Subcutaneous adipose tissue (tissue), 4 donors: ENCODE results near the gene TAX1BP1. TPM values are rescaled to one million over a fixed set of nuclear protein-coding genes. Genes with fewer than 3 reads are reported as not detected.

Experiments
- total RNA-seq, 4 donors: library from RNA; depleted of rRNA; stranded (reverse); fragments of >200 nt; gene quantifications; one replicate each; pipeline ENCODE4 v1.1.0, GENCODE V29; 2016
- TF ChIP-seq, protein P1 (sequence below): fragments of 450-650 bp; IDR thresholded peaks from one replicate; pipeline ENCODE4 v1.5.1; 2016; ENCODE audit warnings: low read depth, mild to moderate bottlenecking, control low read depth, antibody characterized with exemption, moderate library complexity

Gene TAX1BP1
- total RNA-seq, 4 donors from 2014 or later = 80.8 to 113 (median 101) TPM

DNA sequence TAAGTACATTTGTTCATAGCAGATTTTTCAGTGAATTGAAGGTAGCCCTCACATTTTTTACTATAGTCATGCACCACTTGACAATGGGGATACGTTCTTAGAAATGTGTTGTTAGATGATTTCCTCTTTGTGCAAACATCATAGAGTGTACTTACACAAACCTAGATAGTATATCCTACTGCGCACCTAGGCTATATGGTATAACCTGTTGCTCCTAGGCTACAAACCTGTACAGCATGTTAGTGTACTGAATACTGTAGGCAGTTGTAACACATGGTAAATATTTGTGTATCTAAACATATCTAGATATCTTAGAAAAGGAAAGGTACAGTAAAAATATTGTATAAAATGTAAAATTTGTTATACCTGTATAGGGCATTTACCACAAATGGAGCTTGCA, 41.2 kb downstream of the TAX1BP1 start:
- TF ChIP-seq, protein P1, sequence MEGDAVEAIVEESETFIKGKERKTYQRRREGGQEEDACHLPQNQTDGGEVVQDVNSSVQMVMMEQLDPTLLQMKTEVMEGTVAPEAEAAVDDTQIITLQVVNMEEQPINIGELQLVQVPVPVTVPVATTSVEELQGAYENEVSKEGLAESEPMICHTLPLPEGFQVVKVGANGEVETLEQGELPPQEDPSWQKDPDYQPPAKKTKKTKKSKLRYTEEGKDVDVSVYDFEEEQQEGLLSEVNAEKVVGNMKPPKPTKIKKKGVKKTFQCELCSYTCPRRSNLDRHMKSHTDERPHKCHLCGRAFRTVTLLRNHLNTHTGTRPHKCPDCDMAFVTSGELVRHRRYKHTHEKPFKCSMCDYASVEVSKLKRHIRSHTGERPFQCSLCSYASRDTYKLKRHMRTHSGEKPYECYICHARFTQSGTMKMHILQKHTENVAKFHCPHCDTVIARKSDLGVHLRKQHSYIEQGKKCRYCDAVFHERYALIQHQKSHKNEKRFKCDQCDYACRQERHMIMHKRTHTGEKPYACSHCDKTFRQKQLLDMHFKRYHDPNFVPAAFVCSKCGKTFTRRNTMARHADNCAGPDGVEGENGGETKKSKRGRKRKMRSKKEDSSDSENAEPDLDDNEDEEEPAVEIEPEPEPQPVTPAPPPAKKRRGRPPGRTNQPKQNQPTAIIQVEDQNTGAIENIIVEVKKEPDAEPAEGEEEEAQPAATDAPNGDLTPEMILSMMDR = no peak

DNA sequence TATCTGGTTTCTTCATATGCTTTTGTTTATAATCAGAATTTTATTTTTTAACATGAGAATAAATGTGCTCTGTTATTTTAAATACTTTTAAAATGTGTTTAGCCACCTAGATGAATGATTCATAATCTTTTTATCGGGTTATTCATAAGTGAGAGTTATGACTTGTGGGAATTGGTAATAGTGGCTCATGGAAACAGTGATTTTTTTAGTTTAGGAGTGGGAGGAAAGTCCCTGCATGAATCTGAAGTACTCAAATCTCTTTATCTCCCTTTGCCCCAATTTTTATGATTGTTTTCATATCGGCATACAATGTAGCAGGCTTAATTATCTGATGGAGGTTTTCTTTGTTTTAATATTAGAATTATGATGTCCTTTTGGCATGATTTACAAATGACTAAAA, 42.9 kb downstream of the TAX1BP1 start:
- TF ChIP-seq, protein P1 = no peak

DNA sequence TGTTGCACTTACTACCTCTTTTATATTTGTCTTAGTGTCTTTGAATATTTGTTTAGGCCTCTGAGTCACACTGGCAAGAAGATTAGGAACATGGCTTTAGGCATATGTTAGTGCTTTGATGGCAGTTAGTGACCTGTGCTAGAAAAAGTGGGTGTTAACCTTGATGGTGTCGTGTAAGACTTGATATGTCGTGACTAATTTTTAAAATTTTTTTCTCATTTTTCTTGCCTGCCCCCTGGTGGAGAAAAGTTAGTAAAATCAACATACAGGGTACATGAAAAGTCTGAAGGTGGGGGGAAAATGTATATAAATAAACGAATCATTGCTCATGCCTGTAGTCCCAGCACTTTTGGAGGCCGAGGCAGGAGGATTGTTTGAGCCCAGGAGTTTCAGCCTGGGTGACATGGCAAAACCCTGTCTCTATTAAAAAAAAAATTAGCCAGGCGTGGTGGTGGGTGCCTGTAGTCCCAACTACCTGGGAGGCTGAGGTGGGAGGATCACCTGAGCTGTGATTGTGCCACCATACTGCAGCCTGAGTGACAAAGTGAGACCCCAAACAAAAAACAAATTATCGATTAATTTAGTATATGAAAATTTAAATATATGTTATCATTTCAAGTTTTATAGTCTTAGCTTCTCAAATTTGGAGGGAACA, 44.6 kb downstream of the TAX1BP1 start:
- TF ChIP-seq, protein P1 = no peak

DNA sequence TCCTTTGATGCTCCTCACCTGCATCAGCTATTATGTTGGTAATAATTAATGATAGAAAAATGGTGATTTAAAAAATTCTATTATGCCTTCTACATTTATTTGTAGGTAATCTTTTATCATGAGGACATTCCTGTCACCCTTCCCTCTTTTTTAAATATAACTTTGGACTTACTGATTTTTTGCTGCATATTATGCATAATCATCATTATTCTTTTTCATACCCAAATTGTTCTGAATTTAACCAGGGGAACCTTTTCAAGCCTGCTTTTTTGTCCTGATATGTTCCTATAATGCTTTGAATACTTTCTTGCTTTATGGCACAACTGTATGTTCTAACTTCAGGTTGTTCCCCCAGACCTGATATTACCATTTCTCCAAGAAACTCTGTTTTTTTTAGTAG, 48.5 kb downstream of the TAX1BP1 start:
- TF ChIP-seq, protein P1 = no peak

DNA sequence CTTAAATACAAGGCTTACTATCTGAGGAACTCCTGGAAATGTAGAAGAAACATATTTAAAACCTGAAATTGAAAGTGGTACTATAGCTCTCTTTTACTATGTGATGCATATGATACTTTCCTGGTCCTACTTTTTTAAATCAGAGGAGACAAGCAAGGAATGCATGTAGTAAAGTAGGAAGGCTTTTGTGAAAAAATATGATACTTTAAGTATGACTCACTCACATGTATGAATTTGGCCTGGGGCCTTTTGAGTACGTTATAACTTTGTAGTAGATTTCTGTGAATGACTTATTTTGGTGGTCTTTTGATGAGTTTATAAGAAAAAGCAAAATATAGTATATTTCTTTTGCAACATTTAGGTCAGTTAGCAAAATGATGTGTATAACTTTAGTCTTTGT, 53.8 kb downstream of the TAX1BP1 start:
- TF ChIP-seq, protein P1 = no peak

DNA sequence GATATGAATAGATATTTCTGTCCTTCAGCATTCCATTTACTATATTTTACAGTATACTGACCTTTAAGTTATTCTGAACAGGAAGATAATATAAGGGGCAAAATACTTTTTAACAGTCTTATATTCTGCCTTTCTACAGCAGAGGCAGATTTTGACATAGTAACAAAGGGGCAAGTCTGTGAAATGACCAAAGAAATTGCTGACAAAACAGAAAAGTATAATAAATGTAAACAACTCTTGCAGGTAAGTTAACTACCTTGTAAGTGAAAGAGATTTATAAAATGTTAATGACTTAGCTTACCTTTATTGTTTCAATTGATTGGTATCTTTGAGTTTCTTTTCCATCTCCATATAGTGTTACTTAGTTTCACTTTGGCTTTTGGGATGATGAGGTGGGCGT, 56.0 kb downstream of the TAX1BP1 start:
- TF ChIP-seq, protein P1 = no peak

DNA sequence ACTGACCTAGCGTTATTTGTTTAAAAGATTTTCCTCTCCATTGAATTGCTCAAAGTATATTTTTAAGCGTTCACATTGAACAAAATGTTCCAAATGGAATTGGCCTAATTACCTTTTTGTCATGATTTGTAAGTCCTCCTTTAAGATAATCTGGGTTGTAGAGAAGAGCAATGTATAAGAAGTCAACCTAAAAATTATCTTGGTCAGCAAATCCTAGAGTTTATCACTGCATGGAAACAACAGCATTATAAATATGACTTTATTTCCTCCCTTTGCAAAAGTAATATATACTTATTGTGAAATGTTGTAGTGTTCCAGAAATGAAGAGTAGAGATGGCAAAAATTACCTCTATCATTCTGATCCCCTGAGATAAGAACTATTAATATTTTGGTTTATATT, 59.2 kb downstream of the TAX1BP1 start:
- TF ChIP-seq, protein P1 = no peak
